ENCODE measurements around the gene BOK. TPM values are rescaled to one million over a fixed set of nuclear protein-coding genes. Genes with fewer than 3 reads are reported as not detected.

Gene BOK
- total and polyA plus RNA-seq, 9 of the 15 experiments (the other 6 are each of a cell fraction or from before 2014, with no cell fraction given): 0.03 to 3.3 (median 2.0) TPM; not detected in 1

- TF ChIP-seq STAT5A (IDR thresholded peaks at IDR 0.05; ENCODE audit: borderline replicate concordance, low read length) (no peak), PRMT5 (CRISPR knock-in tag; IDR thresholded peaks at IDR 0.05) (no peak), ELF1 (tag; IDR thresholded peaks at IDR 0.05) (no peak), RNF2 (IDR thresholded peaks at IDR 0.05) (no peak), IRF9 (tag; IDR thresholded peaks at IDR 0.05) (no peak), POLR2A (conservative IDR thresholded peaks at IDR 0.05) (peak; percentile 55; the same call in 1 of the 2 replicates), COPS2 (conservative IDR thresholded peaks at IDR 0.05) (no peak), ID3 (CRISPR knock-in tag; IDR thresholded peaks at IDR 0.05) (no peak), ID3 (tag; IDR thresholded peaks at IDR 0.05) (no peak), BRF2 (IDR thresholded peaks at IDR 0.05; ENCODE audit: borderline replicate concordance, insufficient read depth, insufficient read length) (no peak), ZNF324 (CRISPR knock-in tag; IDR thresholded peaks at IDR 0.05) (no peak), ZNF740 (CRISPR knock-in tag; IDR thresholded peaks at IDR 0.05) (no peak), ZNF740 (tag; IDR thresholded peaks at IDR 0.05) (no peak), NCOR1 (IDR thresholded peaks at IDR 0.05) (no peak), SMARCC2 (IDR thresholded peaks at IDR 0.05; ENCODE audit: low read depth) (peak; percentile 25; the same call in 1 of the 2 replicates), ZNF551 (CRISPR knock-in tag; IDR thresholded peaks at IDR 0.05) (no peak), ZKSCAN8 (CRISPR knock-in tag; IDR thresholded peaks at IDR 0.05) (no peak), ESRRA (IDR thresholded peaks at IDR 0.05; ENCODE audit: borderline replicate concordance, low read depth) (no peak), BHLHE40 (IDR thresholded peaks at IDR 0.05; ENCODE audit: low read length) (peak; percentile 60), ZNF507 (tag; conservative IDR thresholded peaks at IDR 0.05) (no peak), EP400 (IDR thresholded peaks at IDR 0.05) (no peak), SIN3B (IDR thresholded peaks at IDR 0.05; ENCODE audit: low read depth) (peak; percentile 58; the same call in 1 of the 2 replicates), MLX (CRISPR knock-in tag; conservative IDR thresholded peaks at IDR 0.05) (no peak), ZFP30 (CRISPR knock-in tag; IDR thresholded peaks at IDR 0.05; ENCODE audit: borderline replicate concordance) (no peak), STAG1 (CRISPR knock-in tag; IDR thresholded peaks at IDR 0.05; ENCODE audit: borderline replicate concordance) (no peak), PHF21A (IDR thresholded peaks at IDR 0.05; ENCODE audit: borderline replicate concordance, low read depth) (no peak), XRCC5 (IDR thresholded peaks at IDR 0.05; ENCODE audit: low read depth, low read length) (no peak)
Observed at GRCh38 chr2:241540771-241541561, 17.6 kb upstream of the BOK start (continued).

Data from K562 (cell line).